Retinal pigment epithelial cell (primary cell): Measurements from ENCODE around the gene LAGE3.

Experiments used
- DNase-seq: peaks from one replicate; pipeline ENCODE4 v3.0.0-alpha.2; 2010; ENCODE audit warnings: low read depth
- H3K4me3 ChIP-seq: 2 replicates; pipeline ENCODE4 v1.5.1; 2011; ENCODE audit warnings: mild to moderate bottlenecking, low read length, control low read depth, moderate library complexity
- CTCF ChIP-seq: conservative IDR thresholded peaks from 2 replicates; pipeline ENCODE4 v1.5.1; 2011; ENCODE audit warnings: low read depth, low read length, control low read depth, inconsistent platforms

The LAGE3 gene

GRCh38 chrX:154482786-154483185, 3.7 kb upstream of the LAGE3 start:
- H3K4me3 ChIP-seq, result no peak overlapping the region
- no peak for TF ChIP-seq CTCF
- DNase-seq, result no peak

- TF ChIP-seq CTCF, result no peak
- no peak overlapping the region for H3K4me3 ChIP-seq
- DNase-seq, result no peak
Measured at GRCh38 chrX:154481911-154482601, 3.0 kb upstream of the LAGE3 start.

DNA sequence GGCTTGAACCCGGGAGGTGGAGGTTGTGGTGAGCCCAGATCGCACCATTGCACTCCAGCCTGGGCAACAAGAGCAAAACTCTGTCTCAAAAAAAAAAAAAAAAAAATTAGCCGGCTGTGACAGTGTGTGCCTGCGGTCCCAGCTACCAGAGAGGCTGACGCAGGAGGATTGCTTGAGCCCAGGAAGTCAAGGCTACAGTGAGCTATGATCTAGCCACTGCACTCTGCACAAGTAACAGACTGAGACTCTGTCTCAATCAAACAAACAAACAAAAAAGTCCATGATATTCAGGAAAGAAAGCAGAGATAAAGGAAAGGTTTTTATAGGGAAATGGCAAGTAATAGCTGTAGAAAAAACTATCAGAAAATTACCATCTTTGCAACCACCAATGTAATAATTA, 2.1 kb upstream of the LAGE3 start:
- DNase-seq, result no peak
- H3K4me3 ChIP-seq, result no peak overlapping the region
- no peak for TF ChIP-seq CTCF

DNA sequence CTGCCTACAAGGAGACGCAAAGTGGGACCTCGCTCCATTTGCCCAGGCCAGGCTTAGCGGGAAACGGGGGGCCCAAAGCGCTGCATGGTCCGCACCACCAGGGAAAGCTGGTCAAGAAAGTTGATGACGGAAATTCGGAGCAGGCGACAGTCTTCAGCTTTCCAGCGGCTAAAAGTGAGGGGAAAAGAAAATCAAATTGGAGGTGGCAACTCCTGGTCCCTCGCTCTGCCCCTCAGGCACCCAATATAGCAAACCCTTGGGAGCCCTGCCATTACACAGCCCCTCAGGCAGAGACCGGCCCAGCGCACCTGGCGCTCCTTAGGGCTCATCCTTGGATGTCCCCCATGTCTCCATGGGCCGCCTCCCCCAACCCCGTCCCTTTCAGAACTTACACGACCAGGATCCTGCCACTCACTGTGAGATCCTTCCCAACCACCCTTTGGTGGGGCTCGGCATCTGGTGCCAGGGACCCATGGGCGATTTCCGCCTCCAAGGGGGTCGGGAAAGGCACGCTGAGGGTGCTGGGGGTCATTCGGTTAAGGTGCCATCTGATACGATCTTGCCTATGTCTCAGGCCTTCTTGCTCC, 1.1 kb downstream of the LAGE3 start:
- peak overlapping the region; percentile 57 for H3K4me3 ChIP-seq
- DNase-seq, result no peak
- TF ChIP-seq CTCF, result no peak

GRCh38 chrX:154476821-154477220, 2.3 kb downstream of the LAGE3 start:
- TF ChIP-seq CTCF, result no peak
- DNase-seq, result no peak
- no peak overlapping the region for H3K4me3 ChIP-seq

GRCh38 chrX:154473683-154474082, 5.4 kb downstream of the LAGE3 start:
- no peak for TF ChIP-seq CTCF
- DNase-seq, result no peak
- no peak overlapping the region for H3K4me3 ChIP-seq

DNA sequence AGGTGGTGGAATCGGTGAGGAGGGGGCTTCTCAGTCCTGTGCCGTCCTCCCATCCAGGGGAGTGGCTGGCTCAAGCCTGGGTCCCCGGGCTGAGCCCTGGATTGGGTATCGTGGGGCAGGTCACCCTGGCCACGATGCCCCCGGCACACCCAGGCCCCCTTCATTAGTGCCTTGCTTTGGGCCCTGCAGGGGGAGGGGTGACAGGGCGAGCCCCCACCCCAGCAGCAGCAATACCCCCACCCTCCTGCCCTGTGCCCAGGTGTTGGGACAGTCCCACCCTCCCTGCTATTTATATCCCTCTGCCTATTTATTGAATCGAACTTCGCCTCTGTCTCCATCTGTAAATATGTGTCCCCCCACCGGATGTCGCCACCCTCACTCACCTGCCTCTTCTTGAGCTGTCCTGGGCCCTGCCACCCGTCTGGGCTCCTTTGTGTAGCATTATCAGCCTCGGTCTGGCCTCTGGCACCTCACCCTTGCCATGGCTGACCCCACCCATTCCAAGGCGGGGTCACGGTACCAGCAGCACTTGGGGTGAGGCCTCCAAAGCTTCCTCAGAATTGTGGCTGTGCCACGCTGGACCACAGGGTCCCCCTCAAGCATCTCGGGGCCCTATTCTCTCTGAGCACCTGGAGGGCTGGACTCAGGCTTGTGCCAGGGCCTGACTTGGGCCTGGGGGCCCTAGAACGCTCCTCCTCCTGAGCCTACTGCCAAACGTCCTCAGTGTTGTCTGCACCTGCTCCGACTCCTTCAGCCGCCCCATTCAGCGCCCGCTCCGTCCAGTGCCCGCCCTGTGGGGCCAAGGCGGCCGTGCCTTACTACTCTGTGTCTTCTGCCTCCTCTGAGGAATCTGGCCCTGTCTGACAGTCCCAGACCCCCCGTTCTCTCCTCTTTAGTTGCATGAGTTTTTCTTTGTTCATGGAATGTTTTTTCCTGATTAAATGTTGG, 6.1 kb downstream of the LAGE3 start:
- no peak for DNase-seq

More for the DNA sequence above, 6.1 kb downstream of the LAGE3 start:
- H3K4me3 ChIP-seq, result no peak overlapping the region
- no peak for TF ChIP-seq CTCF
